HEK293 (cell line): ENCODE results near the gene CSHL1.

Source experiments
- CTCF ChIA-PET: fragments of 350-600 bp; formaldehyde crosslinking; extraction: SDS; loops from one replicate; lab custom pipeline; 2021; ENCODE audit warnings: antibody characterized with exemption; lab: Yijun Ruan, JAX
- POLR2A ChIA-PET: fragments of 300-600 bp; formaldehyde crosslinking; extraction: SDS; loops from one replicate; lab custom pipeline; 2020; ENCODE audit warnings: antibody characterized with exemption, inconsistent platforms; lab: Yijun Ruan, JAX
- H3K27ac ChIP-seq: fragments of 200-500 bp; sonication (Bioruptor generic); 2 replicates; pipeline ENCODE4 v1.5.1; 2014; ENCODE audit warnings: low read depth, low read length, control low read depth, inconsistent platforms; ENCODE audit errors: extremely low read depth
- H3K36me3 ChIP-seq, 2 experiments: fragments of 200-500 bp in 1 of 2; sonication (Bioruptor generic) in 1 of 2; 1 replicate in 1 of 2; 2 replicates in 1 of 2; pipeline ENCODE4 v1.5.1; 2014 to 2017; ENCODE audit warnings: inconsistent platforms in 2 of 2, low read length in 2 of 2; ENCODE audit not compliant: control insufficient read depth in 2 of 2, insufficient read depth in 1 of 2
- H3K4me1 ChIP-seq: fragments of 200-500 bp; sonication (Bioruptor generic); 2 replicates; pipeline ENCODE4 v1.5.1; 2014; ENCODE audit warnings: mild to moderate bottlenecking, low read length, inconsistent platforms; ENCODE audit not compliant: control insufficient read depth, insufficient read depth
- H3K4me3 ChIP-seq: 2 replicates; pipeline ENCODE4 v1.5.1; 2011; ENCODE audit warnings: low read depth, mild to moderate bottlenecking, control low read depth, low read length, moderate library complexity
- H3K9me3 ChIP-seq: fragments of 200-500 bp; sonication (Bioruptor generic); 2 replicates; pipeline ENCODE4 v1.5.1; 2014; ENCODE audit warnings: low read depth, low read length, inconsistent platforms; ENCODE audit not compliant: control insufficient read depth, insufficient read depth
- HIC1 ChIP-seq: fragments of 450-650 bp; formaldehyde crosslinking; IDR thresholded peaks from 2 replicates; pipeline ENCODE4 v1.5.1; 2016; ENCODE audit warnings: missing biosample characterization, missing genetic modification characterization
- HOXA7 ChIP-seq: sonication (generic); formaldehyde crosslinking; IDR thresholded peaks from 2 replicates; pipeline ENCODE4 v1.8.1; 2022; ENCODE audit warnings: missing genetic modification reagents, borderline replicate concordance
- MYNN ChIP-seq: fragments of 450-650 bp; formaldehyde crosslinking; IDR thresholded peaks from 2 replicates; pipeline ENCODE4 v1.5.1; 2016; ENCODE audit warnings: missing biosample characterization, missing genetic modification characterization, borderline replicate concordance
- SCRT2 ChIP-seq: fragments of 450-650 bp; formaldehyde crosslinking; IDR thresholded peaks from 2 replicates; pipeline ENCODE4 v1.5.1; 2016; ENCODE audit warnings: missing biosample characterization, missing genetic modification characterization
- TCF7L2 ChIP-seq: IDR thresholded peaks from 2 replicates; pipeline ENCODE4 v1.6.1; 2011; ENCODE audit warnings: low read depth, mild to moderate bottlenecking, inconsistent platforms, low read length, moderate library complexity, borderline replicate concordance
- ZBTB48 ChIP-seq: fragments of 450-650 bp; formaldehyde crosslinking; IDR thresholded peaks from 2 replicates; pipeline ENCODE4 v1.5.1; 2016; ENCODE audit warnings: missing biosample characterization, missing genetic modification characterization
- ZNF112 ChIP-seq: fragments of 450-650 bp; formaldehyde crosslinking; IDR thresholded peaks from 2 replicates; pipeline ENCODE4 v1.5.0; 2017; ENCODE audit warnings: missing biosample characterization, missing genetic modification characterization
- ZNF133 ChIP-seq: fragments of 450-650 bp; formaldehyde crosslinking; IDR thresholded peaks from 2 replicates; pipeline ENCODE4 v1.5.1; 2016; ENCODE audit warnings: missing biosample characterization, missing genetic modification characterization
- ZNF148 ChIP-seq: fragments of 450-650 bp; formaldehyde crosslinking; IDR thresholded peaks from 2 replicates; pipeline ENCODE4 v1.5.0; 2017; ENCODE audit warnings: missing biosample characterization, missing genetic modification characterization, borderline replicate concordance
- ZNF2 ChIP-seq: fragments of 450-650 bp; formaldehyde crosslinking; IDR thresholded peaks from 2 replicates; pipeline ENCODE4 v1.5.1; 2016; ENCODE audit warnings: missing biosample characterization, missing genetic modification characterization
- ZNF223 ChIP-seq: fragments of 450-650 bp; formaldehyde crosslinking; IDR thresholded peaks from 2 replicates; pipeline ENCODE4 v1.5.1; 2016; ENCODE audit warnings: missing biosample characterization, missing genetic modification characterization
- ZNF274 ChIP-seq, 2 experiments: fragments of 200-500 bp in 1 of 2; fragments of 450-650 bp in 1 of 2; sonication (Bioruptor generic) in 1 of 2; formaldehyde crosslinking in 1 of 2; IDR thresholded peaks; 2 replicates each; pipeline versions ENCODE4 v1.5.1 to v1.6.1; 2014 to 2016; ENCODE audit warnings: borderline replicate concordance in 1 of 2, inconsistent platforms in 1 of 2, low read length in 1 of 2, missing biosample characterization in 1 of 2, missing genetic modification characterization in 1 of 2
- ZNF280C ChIP-seq: fragments of 450-650 bp; formaldehyde crosslinking; IDR thresholded peaks from 2 replicates; pipeline ENCODE4 v1.5.1; 2016; ENCODE audit warnings: missing biosample characterization, missing genetic modification characterization
- ZNF354C ChIP-seq: fragments of 450-650 bp; formaldehyde crosslinking; IDR thresholded peaks from 2 replicates; pipeline ENCODE4 v1.5.1; 2016; ENCODE audit warnings: missing biosample characterization, missing genetic modification characterization, low read depth, borderline replicate concordance
- ZNF366 ChIP-seq: fragments of 450-650 bp; formaldehyde crosslinking; conservative IDR thresholded peaks from 2 replicates; pipeline ENCODE4 v1.5.1; 2016; ENCODE audit warnings: missing biosample characterization, missing genetic modification characterization
- ZNF423 ChIP-seq: fragments of 450-650 bp; formaldehyde crosslinking; IDR thresholded peaks from 2 replicates; pipeline ENCODE4 v1.5.1; 2016; ENCODE audit warnings: missing biosample characterization, missing genetic modification characterization
- ZNF645 ChIP-seq: fragments of 450-650 bp; formaldehyde crosslinking; IDR thresholded peaks from 2 replicates; pipeline ENCODE4; 2016; ENCODE audit warnings: missing biosample characterization, missing genetic modification characterization
- ZNF654 ChIP-seq: fragments of 450-650 bp; formaldehyde crosslinking; IDR thresholded peaks from 2 replicates; pipeline ENCODE4 v1.5.1; 2016; ENCODE audit warnings: low read depth, missing biosample characterization, missing genetic modification characterization
- ZNF660 ChIP-seq: fragments of 450-650 bp; IDR thresholded peaks from 2 replicates; pipeline ENCODE4 v1.5.1; 2018; ENCODE audit warnings: missing biosample characterization, mild to moderate bottlenecking, missing genetic modification characterization
- ZNF707 ChIP-seq: fragments of 450-650 bp; formaldehyde crosslinking; IDR thresholded peaks from 2 replicates; pipeline ENCODE4 v1.5.1; 2016; ENCODE audit warnings: missing biosample characterization, missing genetic modification characterization
- ZNF768 ChIP-seq: fragments of 450-650 bp; formaldehyde crosslinking; IDR thresholded peaks from 2 replicates; pipeline ENCODE4 v1.5.1; 2018; ENCODE audit warnings: missing biosample characterization, mild to moderate bottlenecking, missing genetic modification characterization
- ZNF776 ChIP-seq: fragments of 450-650 bp; formaldehyde crosslinking; IDR thresholded peaks from 2 replicates; pipeline ENCODE4 v1.5.0; 2017; ENCODE audit warnings: missing biosample characterization, missing genetic modification characterization, borderline replicate concordance
- TF ChIP-seq, protein P1 (sequence below): fragments of 450-650 bp; formaldehyde crosslinking; IDR thresholded peaks from 2 replicates; pipeline ENCODE4 v1.5.1; 2016; ENCODE audit warnings: missing biosample characterization, missing genetic modification characterization
- TF ChIP-seq, protein P2 (sequence below): fragments of 450-650 bp; formaldehyde crosslinking; optimal IDR thresholded peaks from 2 replicates; pipeline ENCODE3; 2016; ENCODE audit warnings: missing biosample characterization, mild to moderate bottlenecking, missing genetic modification characterization

The CSHL1 gene

DNA sequence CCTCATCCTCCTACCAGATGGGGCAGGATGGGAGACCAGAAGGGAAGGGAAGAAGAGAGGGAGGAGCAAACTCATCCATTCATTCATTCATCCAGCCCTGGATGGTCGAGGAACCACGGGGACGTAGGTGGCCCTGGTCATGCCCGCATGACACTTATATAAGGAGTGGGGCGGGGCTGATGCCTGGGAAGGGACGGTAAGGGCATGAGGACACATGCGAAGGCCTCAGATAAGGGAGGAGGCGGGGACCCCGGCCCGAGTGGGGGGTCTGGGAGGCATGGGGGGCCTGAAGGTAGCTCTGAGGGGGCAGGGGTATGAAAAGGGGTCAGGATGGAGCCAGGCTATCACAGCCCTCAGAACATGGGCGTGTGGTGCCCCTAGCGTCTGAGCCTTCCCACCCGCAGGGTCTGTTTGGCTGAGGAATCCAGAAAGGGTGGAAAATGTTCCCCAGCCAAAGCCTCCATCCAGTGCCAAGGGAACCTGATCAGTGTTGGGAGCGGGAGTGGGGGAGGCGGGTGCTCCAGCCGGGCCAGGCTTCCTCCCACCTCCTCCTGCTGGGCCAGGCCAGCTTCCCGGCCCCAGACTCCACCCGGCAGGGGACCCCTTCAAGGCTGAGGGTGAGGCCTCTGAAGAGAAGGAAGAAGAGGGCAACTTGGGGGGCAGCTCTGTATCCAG is 38.7 kb upstream of the CSHL1 start:
- ChIA-PET CTCF (interaction anchor here (0.9 to 1.8 kb wide), 6 partner anchors 26 to 41 kb away, joined by 3 to 11 read pairs (median 4); partner anchors contain the start of gene GH1), POLR2A (no interaction called here)
- TF ChIP-seq SCRT2 (tag by site-specific recombination): no peak
- TF ChIP-seq, protein P1, sequence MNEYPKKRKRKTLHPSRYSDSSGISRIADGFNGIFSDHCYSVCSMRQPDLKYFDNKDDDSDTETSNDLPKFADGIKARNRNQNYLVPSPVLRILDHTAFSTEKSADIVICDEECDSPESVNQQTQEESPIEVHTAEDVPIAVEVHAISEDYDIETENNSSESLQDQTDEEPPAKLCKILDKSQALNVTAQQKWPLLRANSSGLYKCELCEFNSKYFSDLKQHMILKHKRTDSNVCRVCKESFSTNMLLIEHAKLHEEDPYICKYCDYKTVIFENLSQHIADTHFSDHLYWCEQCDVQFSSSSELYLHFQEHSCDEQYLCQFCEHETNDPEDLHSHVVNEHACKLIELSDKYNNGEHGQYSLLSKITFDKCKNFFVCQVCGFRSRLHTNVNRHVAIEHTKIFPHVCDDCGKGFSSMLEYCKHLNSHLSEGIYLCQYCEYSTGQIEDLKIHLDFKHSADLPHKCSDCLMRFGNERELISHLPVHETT (tag by site-specific recombination): no peak
- TF ChIP-seq ZNF2 (tag by site-specific recombination): no peak
- no peak for TF ChIP-seq HIC1 (tag by site-specific recombination)
- no peak for TF ChIP-seq ZNF768 (tag by site-specific recombination)
- no peak for TF ChIP-seq ZNF280C (tag by site-specific recombination)
- TF ChIP-seq ZNF366 (tag by site-specific recombination): no peak
- TF ChIP-seq ZNF274 (IDR thresholded peaks at IDR 0.05; ENCODE audit: low read length): no peak
- TF ChIP-seq ZNF274 (tag by site-specific recombination; IDR thresholded peaks at IDR 0.05; ENCODE audit: borderline replicate concordance): no peak
- no peak for TF ChIP-seq ZNF423 (tag by site-specific recombination)
- TF ChIP-seq ZBTB48 (tag by site-specific recombination): no peak
- TF ChIP-seq ZNF645 (tag by site-specific recombination): no peak
- no peak for TF ChIP-seq MYNN
- TF ChIP-seq ZNF654 (tag by site-specific recombination): no peak
- TF ChIP-seq TCF7L2: no peak
- TF ChIP-seq ZNF660 (tag by site-specific recombination): no peak
- TF ChIP-seq HOXA7 (CRISPR knock-in tag): no peak
- no peak for TF ChIP-seq ZNF707 (tag by site-specific recombination)
- H3K36me3 ChIP-seq: no peaks in the 10 kb centered on the region
- H3K4me1 ChIP-seq: no peaks in the 10 kb centered on the region
- no peaks in the 10 kb centered on the region for H3K9me3 ChIP-seq
- no peak overlapping the region for H3K4me3 ChIP-seq
- H3K27ac ChIP-seq: no peak overlapping the region

DNA sequence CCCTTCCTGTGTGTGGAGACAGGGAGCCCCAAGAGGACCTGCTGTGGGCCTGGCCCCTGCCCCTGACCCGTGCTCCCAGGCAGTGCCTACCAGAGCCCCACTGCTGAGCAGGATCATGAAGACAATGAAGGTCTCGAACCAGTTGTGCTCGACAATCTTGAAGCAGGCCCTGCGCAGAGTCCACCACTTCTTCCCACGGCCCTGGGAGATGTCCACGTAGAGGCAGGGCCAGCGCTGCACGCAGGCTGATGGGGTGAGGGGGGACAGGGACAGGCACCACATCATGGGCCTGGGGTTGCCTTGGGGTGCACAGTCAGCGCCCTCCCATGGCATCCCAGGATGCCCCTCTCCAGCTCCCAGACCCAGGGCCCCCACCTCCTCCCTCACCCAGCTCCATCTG is 37.5 kb upstream of the CSHL1 start:
- Histone ChIP-seq H3K4me3 (no peak overlapping the region), H3K4me1 (no peaks in the 10 kb centered on the region), H3K9me3 (no peaks in the 10 kb centered on the region), H3K27ac (no peak overlapping the region), H3K36me3 (no peaks in the 10 kb centered on the region)
- ChIA-PET POLR2A (no interaction called here), CTCF (interaction anchor here (0.9 to 1.0 kb wide), 2 partner anchors 28 to 30 kb away, joined by 3 to 4 read pairs; partner anchors contain the start of gene GH1)
- no peak for TF ChIP-seq ZNF223
- TF ChIP-seq ZNF133: no peak
- TF ChIP-seq, protein P2, sequence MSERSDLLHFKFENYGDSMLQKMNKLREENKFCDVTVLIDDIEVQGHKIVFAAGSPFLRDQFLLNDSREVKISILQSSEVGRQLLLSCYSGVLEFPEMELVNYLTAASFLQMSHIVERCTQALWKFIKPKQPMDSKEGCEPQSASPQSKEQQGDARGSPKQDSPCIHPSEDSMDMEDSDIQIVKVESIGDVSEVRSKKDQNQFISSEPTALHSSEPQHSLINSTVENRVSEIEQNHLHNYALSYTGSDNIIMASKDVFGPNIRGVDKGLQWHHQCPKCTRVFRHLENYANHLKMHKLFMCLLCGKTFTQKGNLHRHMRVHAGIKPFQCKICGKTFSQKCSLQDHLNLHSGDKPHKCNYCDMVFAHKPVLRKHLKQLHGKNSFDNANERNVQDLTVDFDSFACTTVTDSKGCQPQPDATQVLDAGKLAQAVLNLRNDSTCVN: no peak
- TF ChIP-seq ZNF776 (tag by site-specific recombination): no peak
- TF ChIP-seq ZNF354C (tag by site-specific recombination): no peak
- no peak for TF ChIP-seq ZNF112 (tag by site-specific recombination)
- no peak for TF ChIP-seq ZNF148 (tag by site-specific recombination)
